ES-I3 (cell line): ENCODE data around the gene ELMOD3.

Experiments
- H3K36me3 ChIP-seq: 2 replicates; pipeline ENCODE4 v1.6.1; 2013; ENCODE audit warnings: mild to moderate bottlenecking, low read length, control low read depth, moderate library complexity; ENCODE audit not compliant: insufficient read depth
- H3K4me1 ChIP-seq: 2 replicates; pipeline ENCODE4 v1.6.1; 2013; ENCODE audit warnings: mild to moderate bottlenecking, control low read depth, low read length; ENCODE audit not compliant: insufficient read depth
- H3K9ac ChIP-seq: 2 replicates; pipeline ENCODE4 v1.6.1; 2013; ENCODE audit warnings: low read depth, mild to moderate bottlenecking, low read length, moderate library complexity
- H3K9me3 ChIP-seq: 2 replicates; pipeline ENCODE4 v1.6.1; 2013; ENCODE audit warnings: mild to moderate bottlenecking, low read length, moderate library complexity; ENCODE audit not compliant: control insufficient read depth, insufficient read depth

Gene ELMOD3

DNA sequence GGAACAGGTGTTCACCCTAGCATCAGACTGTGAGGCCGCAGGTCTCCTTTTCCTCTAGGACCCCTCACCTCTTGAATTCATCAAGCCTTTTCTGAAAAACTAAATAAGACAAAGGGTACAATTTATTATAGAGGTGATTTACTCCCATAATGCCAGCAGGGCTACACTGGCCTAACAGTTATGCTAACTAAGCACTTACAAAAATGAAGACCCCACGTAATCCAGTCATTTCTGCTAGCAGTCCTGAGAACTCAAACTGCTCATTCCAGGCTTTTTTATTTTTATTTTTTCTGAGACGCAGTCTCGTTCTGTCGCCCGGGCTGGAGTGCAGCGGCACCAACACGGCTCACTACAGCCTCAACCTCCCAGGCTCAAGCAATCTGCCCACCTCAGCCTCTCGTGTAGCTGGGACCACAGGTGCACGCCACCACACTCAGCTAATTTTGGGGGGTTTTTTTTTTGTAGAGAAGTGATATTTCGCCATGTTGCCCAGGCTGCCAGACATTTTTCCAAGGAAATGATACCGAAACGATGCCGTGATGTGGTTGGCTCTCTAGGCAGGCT, 41.4 kb downstream of the ELMOD3 start:
- Histone ChIP-seq H3K9me3 (no peaks in the 10 kb centered on the region), H3K9ac (no peak overlapping the region), H3K36me3 (peaks cover 6% of the 10 kb centered on the region; the same call in 1 of the 2 replicates), H3K4me1 (no peaks in the 10 kb centered on the region)

DNA sequence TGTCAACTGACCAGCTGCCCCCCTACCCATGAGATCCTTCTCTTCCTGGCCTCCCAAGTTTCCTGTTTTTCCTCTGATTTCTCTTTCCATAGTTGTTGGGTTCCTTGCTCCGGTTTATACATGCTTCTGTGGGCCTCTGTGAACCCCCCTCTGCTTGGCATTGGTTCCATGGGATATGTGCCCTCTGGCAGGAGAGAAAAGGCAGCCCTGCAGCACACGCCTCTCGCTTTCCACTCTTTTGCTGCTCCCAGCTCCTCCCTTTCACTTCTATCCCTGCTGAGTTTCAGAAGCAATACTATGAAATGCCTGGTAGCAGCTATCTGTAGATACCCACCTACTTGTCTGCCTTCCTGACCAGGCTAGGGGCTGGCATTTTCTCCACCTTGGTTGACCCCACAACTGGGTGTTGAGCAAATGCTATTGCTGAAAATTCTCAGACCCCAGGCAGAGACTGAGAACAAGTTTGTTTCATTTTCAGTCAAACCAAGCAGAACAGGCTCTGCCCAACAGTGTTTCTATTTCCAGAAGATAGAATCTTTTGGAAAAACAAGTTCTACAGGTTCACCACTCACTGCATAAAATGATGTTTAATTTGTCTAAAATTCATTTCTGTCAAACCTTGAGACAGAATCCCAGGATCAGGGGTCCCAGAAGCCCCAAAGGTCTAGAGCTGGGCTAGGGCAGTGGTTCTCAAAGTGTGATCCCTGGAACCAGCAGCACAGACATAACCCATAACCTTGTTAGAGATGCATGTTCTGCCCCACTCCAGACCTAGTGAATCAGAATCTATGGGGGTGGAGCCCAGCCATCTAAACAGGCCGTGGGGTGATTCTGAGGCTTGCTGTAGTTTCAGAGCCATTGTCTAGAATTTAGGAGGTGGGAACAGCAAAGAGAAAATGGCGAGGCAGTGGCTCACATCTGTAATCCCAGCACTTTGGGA, 42.2 kb downstream of the ELMOD3 start:
- H3K9ac ChIP-seq: no peak overlapping the region
- H3K36me3 ChIP-seq: peaks cover 6% of the 10 kb centered on the region; the same call in 1 of the 2 replicates
- no peaks in the 10 kb centered on the region for H3K9me3 ChIP-seq
- no peaks in the 10 kb centered on the region for H3K4me1 ChIP-seq

DNA sequence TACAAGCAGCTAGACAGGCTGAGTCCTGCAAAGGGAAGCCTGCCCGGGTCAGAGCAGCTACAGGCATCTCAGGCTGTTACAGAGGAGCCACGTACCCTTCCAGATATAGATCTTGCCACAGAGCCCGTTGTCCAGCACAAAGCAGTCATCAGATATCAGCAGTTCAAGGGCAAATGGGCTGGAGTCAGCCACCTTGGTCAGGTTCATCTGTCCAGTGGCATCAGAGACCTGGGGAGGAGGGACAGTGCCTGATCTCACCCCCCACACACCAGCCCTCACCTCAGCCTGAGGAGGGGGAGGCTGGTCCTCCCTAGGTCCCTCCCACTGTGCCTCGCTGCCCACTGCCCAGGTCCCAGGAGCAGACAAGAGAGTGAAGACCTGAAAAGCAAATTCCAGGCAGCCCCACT, 43.4 kb downstream of the ELMOD3 start:
- H3K36me3 ChIP-seq: peaks cover 6% of the 10 kb centered on the region; the same call in 1 of the 2 replicates
- no peak overlapping the region for H3K9ac ChIP-seq
- H3K4me1 ChIP-seq: no peaks in the 10 kb centered on the region
- no peaks in the 10 kb centered on the region for H3K9me3 ChIP-seq

DNA sequence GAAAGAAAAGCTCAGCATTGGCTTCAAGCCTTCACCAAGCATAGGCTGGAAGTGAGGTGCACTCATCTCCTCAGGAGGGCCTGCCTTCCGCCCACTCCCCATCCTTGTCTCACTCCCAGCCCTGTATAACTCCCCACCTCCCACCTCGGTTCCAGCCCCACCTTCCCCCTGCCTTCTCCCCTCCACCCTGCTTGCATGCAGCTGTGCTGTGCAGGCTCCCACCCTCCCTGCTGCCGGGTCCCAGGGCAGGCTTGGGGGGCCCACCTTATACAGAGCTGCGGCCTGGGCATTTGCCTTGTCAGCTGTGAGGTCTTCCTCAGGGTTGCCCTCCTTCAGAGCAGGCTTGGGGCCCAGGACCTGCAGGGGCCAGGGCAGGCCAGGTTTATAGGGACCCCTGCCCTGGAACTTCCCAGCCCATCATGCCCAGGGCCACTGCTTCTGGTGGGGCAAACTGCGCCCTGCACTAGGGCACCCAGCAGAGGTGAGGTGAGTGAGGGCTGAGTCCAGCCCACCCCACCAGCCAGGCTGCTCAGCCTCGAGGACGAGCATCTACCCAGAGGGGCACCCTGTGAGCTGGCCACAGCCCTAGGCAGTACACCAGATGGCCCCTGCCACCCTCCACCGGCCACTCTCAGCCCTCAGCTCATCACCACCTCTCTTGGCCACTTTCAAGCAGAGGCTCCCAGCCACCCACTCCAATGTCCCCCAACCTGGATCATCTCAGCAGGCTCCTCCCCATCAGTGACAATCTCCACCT, 44.0 kb downstream of the ELMOD3 start:
- H3K4me1 ChIP-seq: no peaks in the 10 kb centered on the region
- H3K9ac ChIP-seq: no peak overlapping the region
- H3K36me3 ChIP-seq: peaks cover 6% of the 10 kb centered on the region; the same call in 1 of the 2 replicates
- H3K9me3 ChIP-seq: no peaks in the 10 kb centered on the region

DNA sequence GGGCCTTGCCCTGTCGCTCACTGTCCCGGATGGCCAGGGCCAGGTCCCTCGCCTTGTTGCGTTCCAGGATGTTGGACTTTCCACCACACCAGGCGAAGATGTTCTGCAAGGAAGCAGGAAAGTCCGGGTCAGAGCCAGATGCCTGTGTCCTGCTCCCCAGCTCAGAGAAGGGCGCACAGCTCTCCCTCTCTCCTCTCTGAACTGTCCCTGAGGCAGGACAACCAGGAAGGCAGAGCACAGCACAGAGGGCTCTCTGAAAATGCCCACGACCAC, 44.5 kb downstream of the ELMOD3 start:
- Histone ChIP-seq H3K9ac (no peak overlapping the region), H3K36me3 (peaks cover 5% of the 10 kb centered on the region; the same call in 1 of the 2 replicates), H3K4me1 (no peaks in the 10 kb centered on the region), H3K9me3 (no peaks in the 10 kb centered on the region)

DNA sequence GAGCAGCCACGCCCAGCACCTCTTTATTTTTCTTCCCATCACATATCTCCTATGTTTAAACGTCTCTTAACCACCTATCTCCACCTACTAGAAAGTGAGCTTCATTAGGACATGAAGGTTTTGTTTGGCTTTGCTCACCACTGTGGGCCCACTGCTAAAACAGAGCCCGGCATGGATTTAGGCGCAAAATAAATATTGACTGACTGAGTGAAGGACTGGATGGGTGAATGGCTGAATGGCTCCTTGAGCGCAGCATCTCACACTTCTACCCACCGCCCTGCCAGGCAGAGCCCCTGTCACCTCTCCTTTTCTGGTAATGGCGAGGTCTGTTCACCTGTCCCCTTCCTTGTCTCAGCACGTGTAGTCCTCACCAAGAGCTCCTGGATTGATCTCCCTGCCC, 45.5 kb downstream of the ELMOD3 start:
- Histone ChIP-seq H3K9ac (no peak overlapping the region), H3K9me3 (no peaks in the 10 kb centered on the region), H3K36me3 (peaks cover 4% of the 10 kb centered on the region; the same call in 1 of the 2 replicates), H3K4me1 (no peaks in the 10 kb centered on the region; the same call in 1 of the 2 replicates)

DNA sequence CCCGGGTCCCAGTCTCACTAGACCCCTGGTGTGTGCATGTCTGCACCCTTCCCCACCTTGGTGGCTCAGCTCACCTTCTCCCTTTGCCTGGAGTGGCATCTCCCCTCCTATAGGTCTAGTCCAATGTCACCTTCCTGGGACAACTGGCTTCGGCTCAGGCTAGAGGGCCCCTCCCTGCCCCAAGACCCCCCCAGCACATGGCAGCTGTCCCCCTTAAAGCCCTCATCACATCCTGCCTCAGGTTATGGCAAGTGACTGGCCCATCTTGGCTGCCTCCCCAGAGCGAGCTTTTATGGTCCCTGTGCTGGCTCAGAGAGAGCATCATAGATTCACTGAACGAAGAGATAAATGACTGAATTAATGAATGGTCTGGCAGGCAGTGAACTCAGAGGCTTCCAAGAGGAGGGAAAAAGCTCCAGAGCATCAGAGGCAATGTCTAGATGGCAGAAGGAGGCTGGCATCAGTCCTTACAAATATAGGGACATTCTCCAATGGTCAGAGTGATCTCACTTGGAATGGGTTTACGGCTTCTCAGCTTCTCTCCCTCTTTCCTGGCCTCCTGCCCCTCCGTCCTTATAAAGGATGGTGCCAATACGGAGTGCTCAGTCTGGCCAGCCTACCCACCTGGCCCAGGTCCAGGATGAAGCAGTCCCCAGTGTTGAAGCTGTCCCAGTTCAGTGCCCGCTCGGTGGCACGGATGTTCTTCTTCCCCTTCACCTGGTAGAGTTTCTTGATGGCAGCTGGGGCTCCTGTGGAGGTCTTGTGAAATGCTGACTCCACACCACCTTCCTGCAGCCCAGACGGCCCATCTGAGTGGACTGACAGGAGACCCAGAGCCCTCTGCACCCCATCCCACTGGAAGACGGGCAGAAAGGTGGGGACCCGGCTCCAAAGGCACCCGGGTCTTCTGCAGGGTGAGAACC, 46.2 kb downstream of the ELMOD3 start:
- H3K4me1 ChIP-seq: peaks cover 6% of the 10 kb centered on the region; the same call in 1 of the 2 replicates
- H3K36me3 ChIP-seq: peaks cover 4% of the 10 kb centered on the region; the same call in 1 of the 2 replicates
- H3K9ac ChIP-seq: no peak overlapping the region

DNA sequence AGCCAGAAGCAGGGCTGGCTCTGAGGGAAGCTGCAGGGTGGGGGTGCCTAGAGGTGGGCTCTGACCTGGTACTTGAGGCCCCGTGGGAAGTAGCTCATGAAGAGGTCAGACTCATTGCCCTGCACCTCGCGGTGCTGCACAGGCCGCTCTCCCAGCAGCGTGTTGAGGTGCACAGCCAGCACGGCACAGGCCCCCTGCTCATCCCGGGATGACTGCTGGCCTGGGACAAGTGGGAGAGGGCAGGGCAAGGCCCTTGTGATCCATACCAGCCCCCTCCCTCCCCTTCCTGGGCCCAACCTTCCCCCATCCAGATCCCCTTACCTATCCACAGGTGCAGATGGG, 46.9 kb downstream of the ELMOD3 start:
- peaks cover 4% of the 10 kb centered on the region; the same call in 1 of the 2 replicates for H3K36me3 ChIP-seq
- no peaks in the 10 kb centered on the region for H3K9me3 ChIP-seq
- no peak overlapping the region for H3K9ac ChIP-seq
- H3K4me1 ChIP-seq: peaks cover 10% of the 10 kb centered on the region; the same call in 1 of the 2 replicates

More for the DNA sequence above, 46.2 kb downstream of the ELMOD3 start:
- no peaks in the 10 kb centered on the region for H3K9me3 ChIP-seq

- peaks cover 4% of the 10 kb centered on the region; the same call in 1 of the 2 replicates for H3K36me3 ChIP-seq
- no peak overlapping the region for H3K9ac ChIP-seq
- H3K4me1 ChIP-seq: peaks cover 10% of the 10 kb centered on the region; the same call in 1 of the 2 replicates
- no peaks in the 10 kb centered on the region for H3K9me3 ChIP-seq
These were observed 47.3 kb downstream of the ELMOD3 start for GRCh38 chr2:85401844-85402243.

GRCh38 chr2:85405201-85406059, 50.9 kb downstream of the ELMOD3 start:
- peaks cover 26% of the 10 kb centered on the region for H3K4me1 ChIP-seq
- no peak overlapping the region for H3K9ac ChIP-seq

DNA sequence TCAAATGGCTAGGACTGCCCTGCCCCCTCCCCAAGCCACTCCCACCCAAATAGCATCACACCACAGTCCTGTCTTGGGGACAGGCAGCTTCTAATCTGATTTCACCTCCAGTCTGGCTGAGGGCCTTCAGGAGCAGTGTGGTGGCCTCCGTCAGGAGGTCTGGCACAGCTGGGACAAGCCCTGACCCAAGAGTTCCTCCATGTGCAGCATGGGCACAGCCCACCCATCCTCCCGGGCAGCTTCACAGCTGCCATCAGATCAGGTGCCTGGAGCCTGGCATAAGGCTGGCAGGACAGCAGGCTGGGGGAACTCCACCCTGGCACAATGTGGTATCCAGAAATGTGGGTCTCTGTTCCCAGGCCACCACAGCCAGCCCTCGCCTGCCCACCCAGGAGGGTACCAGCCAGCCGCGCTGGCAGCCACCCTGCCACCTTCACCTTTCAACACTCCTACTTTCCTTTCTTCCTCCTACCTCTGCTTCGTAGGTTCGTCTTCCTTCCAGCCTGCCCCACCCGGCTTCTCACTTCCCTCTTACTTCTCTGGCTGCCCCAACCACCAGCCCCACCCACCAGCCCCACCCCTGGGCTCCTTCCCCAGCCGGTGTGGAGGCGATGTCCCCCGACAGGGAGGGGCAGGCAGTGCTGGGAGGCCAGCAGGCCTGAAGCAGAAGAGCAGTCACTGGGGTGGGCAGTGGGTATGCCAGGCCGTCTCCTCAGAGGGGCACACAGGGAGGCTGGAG, 55.4 kb downstream of the ELMOD3 start, which contains the start of gene CAPG:
TSS of gene CAPG (minus strand) at position 522 of the 739 bp plus-strand sequence. CDS start 8,221 bp downstream, outside the sequence.
- H3K9ac ChIP-seq: peak within 1 kb of the TSS; percentile 22; the same call in 1 of the 2 replicates
- H3K4me1 ChIP-seq: peaks cover 35% of the 10 kb centered on the region
- H3K9me3 ChIP-seq: no peaks in the 10 kb centered on the region
- no peaks in the 10 kb centered on the region for H3K36me3 ChIP-seq

More at GRCh38 chr2:85405201-85406059, 50.9 kb downstream of the ELMOD3 start:
- Histone ChIP-seq H3K36me3 (peaks cover 4% of the 10 kb centered on the region; the same call in 1 of the 2 replicates), H3K9me3 (no peaks in the 10 kb centered on the region)
